GM19397 (cell line): ENCODE results near the gene NHSL2.
"Not testable (repeated sequence)": the region's sequence is repeated elsewhere in the genome, so short reads cannot be mapped to it uniquely, and the experiment has no call there.

ENCODE experiments used
- ATAC-seq: cut with Tn5 transposase; IDR thresholded peaks from one replicate; pipeline ENCODE4 v1.9.1; 2021; ENCODE audit warnings: mild to moderate bottlenecking, moderate library complexity; ENCODE audit not compliant: unreplicated experiment

NHSL2 gene

DNA sequence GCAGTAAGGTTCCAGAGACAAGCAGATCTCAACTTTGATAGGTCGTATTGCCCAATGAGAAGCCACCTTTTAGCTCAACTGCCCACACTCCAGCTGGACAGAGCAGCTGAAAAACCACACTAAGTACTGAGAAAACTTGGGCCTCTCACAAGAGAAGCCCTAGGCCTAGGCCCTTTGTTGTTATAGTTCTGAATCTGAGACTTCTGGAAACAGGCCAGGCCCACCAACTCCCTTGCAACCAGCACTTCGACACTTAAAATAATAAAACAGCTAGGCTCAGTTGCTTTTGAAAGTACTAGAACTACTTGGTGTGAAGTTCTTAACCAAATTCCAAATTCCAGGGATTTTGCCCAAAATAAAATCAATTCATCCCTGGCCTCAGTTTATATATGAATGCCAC is 234.5 kb downstream of the NHSL2 start:
- no peak for ATAC-seq

DNA sequence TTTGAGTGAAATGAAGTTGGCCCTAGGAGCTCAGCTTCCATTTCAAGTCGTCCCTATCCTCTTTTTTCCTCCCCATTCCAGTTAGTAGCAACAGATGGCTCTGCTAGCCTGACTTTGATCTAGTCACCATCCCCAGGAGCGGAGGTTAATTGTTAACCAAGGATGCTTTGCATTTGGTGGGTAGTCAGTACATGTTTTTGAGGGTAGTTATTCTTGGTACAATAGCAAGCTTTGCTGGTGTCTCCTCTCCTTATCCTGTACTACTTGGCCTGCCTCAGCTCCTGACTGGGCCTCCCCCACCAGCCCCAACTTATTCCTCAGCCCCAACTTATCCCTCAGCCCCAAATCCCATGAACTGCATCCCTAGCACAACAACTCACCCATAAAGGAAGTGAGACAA is 235.9 kb downstream of the NHSL2 start:
- no peak for ATAC-seq

- ATAC-seq, result no peak
Observed at GRCh38 chrX:72158773-72159172, 248.1 kb downstream of the NHSL2 start.

DNA sequence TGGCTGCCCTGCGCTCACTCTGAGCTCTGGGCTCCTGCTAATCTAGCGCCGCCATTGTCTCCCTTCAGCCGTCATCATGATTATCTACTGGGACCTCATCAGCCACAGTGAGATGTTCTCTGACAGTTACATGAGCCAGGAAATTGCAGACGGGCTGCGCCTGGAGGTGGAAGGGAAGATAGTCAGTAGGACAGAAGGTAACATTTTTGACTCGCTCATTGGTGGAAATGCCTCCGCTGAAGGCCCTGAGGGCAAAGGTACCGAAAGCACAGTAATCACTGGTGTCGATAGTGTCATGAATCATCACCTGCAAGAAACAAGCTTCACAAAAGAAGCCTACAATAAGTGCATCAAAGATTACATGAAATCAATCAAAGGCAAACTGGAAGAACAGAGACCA is 249.1 kb downstream of the NHSL2 start:
- ATAC-seq, result no peak

- no peak for ATAC-seq
Observed at GRCh38 chrX:72165551-72165950, 254.9 kb downstream of the NHSL2 start.

- no peak for ATAC-seq
Observed at GRCh38 chrX:72169008-72169728, 258.5 kb downstream of the NHSL2 start.

DNA sequence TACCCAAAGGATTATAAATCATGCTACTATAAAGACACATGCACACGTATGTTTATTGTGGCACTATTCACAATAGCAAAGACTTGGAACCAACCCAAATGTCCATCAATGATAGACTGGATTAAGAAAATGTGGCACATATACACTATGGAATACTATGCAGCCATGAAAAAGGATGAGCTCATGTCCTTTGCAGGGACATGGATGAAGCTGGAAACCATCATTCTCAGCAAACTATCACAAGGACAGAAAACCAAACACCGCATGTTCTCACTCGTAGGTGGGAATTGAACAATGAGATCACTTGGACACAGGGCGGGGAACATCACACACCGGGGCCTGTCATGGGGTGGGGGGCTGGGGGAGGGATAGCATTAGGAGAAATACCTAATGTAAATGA is 265.6 kb downstream of the NHSL2 start:
- ATAC-seq, result not testable (repeated sequence)

- ATAC-seq, result no peak
Observed at GRCh38 chrX:72176981-72177380, 266.3 kb downstream of the NHSL2 start.

DNA sequence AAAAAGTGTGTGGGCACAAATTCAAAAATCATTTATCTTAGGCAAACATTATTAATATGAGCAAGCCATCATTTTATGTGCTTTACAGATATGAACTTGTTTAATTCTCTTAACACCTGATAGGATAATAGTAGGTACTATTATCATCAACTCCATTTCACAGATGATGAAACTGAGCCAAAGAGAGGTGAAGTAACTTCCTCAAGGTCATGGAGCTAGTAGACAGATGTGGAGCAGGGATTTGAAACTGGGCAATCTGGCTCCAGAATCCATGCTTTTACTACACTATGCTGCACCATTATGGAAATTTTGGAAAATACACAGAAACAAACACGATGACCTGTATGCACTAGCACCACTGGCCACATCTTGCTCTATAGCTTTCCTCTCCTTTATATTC is 269.9 kb downstream of the NHSL2 start:
- ATAC-seq, result no peak

- peak; percentile 97 for ATAC-seq
Observed at GRCh38 chrX:72181178-72182125, 270.8 kb downstream of the NHSL2 start, which contains the start of gene PIN4. TSS of gene PIN4 (plus strand) at chrX:72181757. CDS start at chrX:72181786, 29 bp downstream.

DNA sequence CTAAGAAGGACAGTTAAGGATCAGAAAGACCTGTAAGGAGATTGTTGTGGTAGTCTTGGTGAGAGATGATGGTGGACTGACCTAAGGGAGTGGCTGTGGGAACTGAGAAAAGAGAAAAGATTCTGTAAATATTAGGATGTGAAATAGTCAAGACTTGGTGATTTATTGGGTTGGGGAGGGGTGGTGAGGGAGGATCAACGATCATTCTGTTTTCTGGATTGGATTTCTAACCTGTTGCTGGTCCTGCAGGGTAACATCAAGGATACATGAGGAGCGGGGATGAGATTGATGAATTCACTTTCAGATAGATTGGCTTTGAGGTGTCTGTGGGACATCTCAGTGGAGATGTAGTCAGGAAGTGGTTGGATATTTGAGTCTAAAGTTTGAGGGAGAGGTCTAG is 272.3 kb downstream of the NHSL2 start:
- ATAC-seq, result no peak

- ATAC-seq, result no peak
Observed at GRCh38 chrX:72201836-72202536, 291.3 kb downstream of the NHSL2 start.
